Measurements from ENCODE around the gene CDYL2. TPM values are rescaled to one million over a fixed set of nuclear protein-coding genes. Genes with fewer than 3 reads are reported as not detected.

CDYL2 gene
- total RNA-seq, 2 experiments from 2014 or later, result 10.4 to 11.4 TPM

- H3K27me3 Mint-ChIP-seq, result peaks cover 3% of the 10 kb centered on the region
- peaks cover 5% of the 10 kb centered on the region for H3K9me3 Mint-ChIP-seq
- POLR2A ChIA-PET, result no interaction called here
- ATAC-seq, result no peak
- peaks cover 11% of the 10 kb centered on the region for H3K4me1 Mint-ChIP-seq (ENCODE audit: low read depth)
- intact Hi-C loops (cut with micrococcal nuclease), result no loop called here
- H3K27ac Mint-ChIP-seq, result no peak overlapping the region
- CTCF ChIA-PET, result no interaction called here
- no peak for DNase-seq
- H3K4me3 Mint-ChIP-seq, result no peak overlapping the region
- no peaks in the 10 kb centered on the region for H3K36me3 Mint-ChIP-seq (ENCODE audit: low read depth)
- TF ChIP-seq CTCF (IDR thresholded peaks at IDR 0.05), result no peak
Observed at GRCh38 chr16:80599466-80599865, 204.9 kb downstream of the CDYL2 start.

- peaks cover 11% of the 10 kb centered on the region for H3K9me3 Mint-ChIP-seq
- ChIA-PET CTCF (no interaction called here), POLR2A (no interaction called here)
- DNase-seq, result no peak
- peaks cover 2% of the 10 kb centered on the region for H3K36me3 Mint-ChIP-seq (ENCODE audit: low read depth)
- no peak for ATAC-seq
- H3K4me3 Mint-ChIP-seq, result no peak overlapping the region
- peaks cover 10% of the 10 kb centered on the region for H3K27me3 Mint-ChIP-seq
- intact Hi-C loops (cut with micrococcal nuclease), result no loop called here
- peaks cover 15% of the 10 kb centered on the region for H3K4me1 Mint-ChIP-seq (ENCODE audit: low read depth)
- H3K27ac Mint-ChIP-seq, result no peak overlapping the region
- TF ChIP-seq CTCF (IDR thresholded peaks at IDR 0.05), result no peak
Observed at GRCh38 chr16:80596507-80597207, 207.7 kb downstream of the CDYL2 start.

GRCh38 chr16:80594756-80595155, 209.6 kb downstream of the CDYL2 start:
- Mint-ChIP-seq H3K9me3 (peaks cover 11% of the 10 kb centered on the region), H3K4me3 (no peak overlapping the region), H3K4me1 (ENCODE audit: low read depth) (peaks cover 23% of the 10 kb centered on the region), H3K36me3 (ENCODE audit: low read depth) (peaks cover 2% of the 10 kb centered on the region), H3K27me3 (peaks cover 12% of the 10 kb centered on the region), H3K27ac (no peak overlapping the region)
- ChIA-PET POLR2A (no interaction called here), CTCF (interaction anchor here (1.3 kb wide), 1 partner anchor 30 kb away, joined by 4 read pairs; no protein-coding TSS in a partner anchor)
- ATAC-seq, result no peak
- DNase-seq, result no peak
- intact Hi-C loops (cut with micrococcal nuclease), result no loop called here
- no peak for TF ChIP-seq CTCF (IDR thresholded peaks at IDR 0.05)

GRCh38 chr16:80592273-80592672, 212.1 kb downstream of the CDYL2 start:
- H3K9me3 Mint-ChIP-seq, result peaks cover 11% of the 10 kb centered on the region
- no peak overlapping the region for H3K27ac Mint-ChIP-seq
- intact Hi-C loops (cut with micrococcal nuclease), result no loop called here
- TF ChIP-seq CTCF (IDR thresholded peaks at IDR 0.05), result no peak
- H3K4me3 Mint-ChIP-seq, result no peak overlapping the region
- POLR2A ChIA-PET, result no interaction called here
- ATAC-seq (no peak), DNase-seq (no peak)
- H3K4me1 Mint-ChIP-seq (ENCODE audit: low read depth), result peaks cover 24% of the 10 kb centered on the region
- peaks cover 2% of the 10 kb centered on the region for H3K36me3 Mint-ChIP-seq (ENCODE audit: low read depth)
- CTCF ChIA-PET, result interaction anchor here (2.1 kb wide), 1 partner anchor 65 kb away, joined by 8 read pairs; no protein-coding TSS in a partner anchor
- H3K27me3 Mint-ChIP-seq, result peaks cover 17% of the 10 kb centered on the region

GRCh38 chr16:80591071-80591915, 213.1 kb downstream of the CDYL2 start:
- ATAC-seq (peak; percentile 85), DNase-seq (peak; percentile 50)
- CTCF ChIA-PET, result interaction anchor here (1.5 to 2.1 kb wide), 2 partner anchors 11 to 64 kb away, joined by 8 to 9 read pairs; no protein-coding TSS in a partner anchor
- TF ChIP-seq CTCF (IDR thresholded peaks at IDR 0.05), result no peak
- peaks cover 6% of the 10 kb centered on the region for H3K9me3 Mint-ChIP-seq
- peaks cover 24% of the 10 kb centered on the region for H3K4me1 Mint-ChIP-seq (ENCODE audit: low read depth)
- H3K4me3 Mint-ChIP-seq, result peak overlapping the region; percentile 35
- peaks cover 2% of the 10 kb centered on the region for H3K36me3 Mint-ChIP-seq (ENCODE audit: low read depth)
- intact Hi-C loops (cut with micrococcal nuclease), result no loop called here
- peaks cover 17% of the 10 kb centered on the region for H3K27me3 Mint-ChIP-seq
- H3K27ac Mint-ChIP-seq, result peak overlapping the region; percentile 53
- POLR2A ChIA-PET, result interaction anchor here (1.0 to 2.2 kb wide), 2 partner anchors 11 to 25 kb away, joined by 3 to 11 read pairs; no protein-coding TSS in a partner anchor
